ENCODE data around the gene LRBA. TPM values are rescaled to one million over a fixed set of nuclear protein-coding genes. Genes with fewer than 3 reads are reported as not detected.

LRBA gene
- total RNA-seq, 1 experiment from 2014 or later = 77.4 TPM

GRCh38 chr4:150708004-150708403 is 307.1 kb downstream of the LRBA start:
- DNase-seq = no peak
- POLR2A ChIA-PET (ENCODE audit: unreplicated experiment) = no interaction called here
- Histone ChIP-seq H4K20me1 (ENCODE audit: insufficient read depth) (no peaks in the 10 kb centered on the region), H2AFZ (no peak overlapping the region), H3K79me2 (ENCODE audit: low read depth) (no peaks in the 10 kb centered on the region), H3K36me3 (ENCODE audit: low read depth) (no peaks in the 10 kb centered on the region), H3K27ac (no peak overlapping the region), H3K4me1 (replicated peaks; ENCODE audit: insufficient read depth) (no peaks in the 10 kb centered on the region), H3K27me3 (ENCODE audit: insufficient read depth, low read depth) (no peaks in the 10 kb centered on the region), H3F3A (ENCODE audit: insufficient read depth, low read depth) (no peaks in the 10 kb centered on the region), H3K9me3 (ENCODE audit: insufficient read depth, low read depth) (no peaks in the 10 kb centered on the region), H3K4me2 (no peak overlapping the region), H3K9me2 (ENCODE audit: insufficient read depth) (no peaks in the 10 kb centered on the region), H3K4me3 (no peak overlapping the region)
- TF ChIP-seq EZH2 (IDR thresholded peaks at IDR 0.05; ENCODE audit: low read depth) = no peak
- TF ChIP-seq, protein P1, sequence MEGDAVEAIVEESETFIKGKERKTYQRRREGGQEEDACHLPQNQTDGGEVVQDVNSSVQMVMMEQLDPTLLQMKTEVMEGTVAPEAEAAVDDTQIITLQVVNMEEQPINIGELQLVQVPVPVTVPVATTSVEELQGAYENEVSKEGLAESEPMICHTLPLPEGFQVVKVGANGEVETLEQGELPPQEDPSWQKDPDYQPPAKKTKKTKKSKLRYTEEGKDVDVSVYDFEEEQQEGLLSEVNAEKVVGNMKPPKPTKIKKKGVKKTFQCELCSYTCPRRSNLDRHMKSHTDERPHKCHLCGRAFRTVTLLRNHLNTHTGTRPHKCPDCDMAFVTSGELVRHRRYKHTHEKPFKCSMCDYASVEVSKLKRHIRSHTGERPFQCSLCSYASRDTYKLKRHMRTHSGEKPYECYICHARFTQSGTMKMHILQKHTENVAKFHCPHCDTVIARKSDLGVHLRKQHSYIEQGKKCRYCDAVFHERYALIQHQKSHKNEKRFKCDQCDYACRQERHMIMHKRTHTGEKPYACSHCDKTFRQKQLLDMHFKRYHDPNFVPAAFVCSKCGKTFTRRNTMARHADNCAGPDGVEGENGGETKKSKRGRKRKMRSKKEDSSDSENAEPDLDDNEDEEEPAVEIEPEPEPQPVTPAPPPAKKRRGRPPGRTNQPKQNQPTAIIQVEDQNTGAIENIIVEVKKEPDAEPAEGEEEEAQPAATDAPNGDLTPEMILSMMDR (conservative IDR thresholded peaks at IDR 0.05) = no peak
- intact Hi-C loops (cut with micrococcal nuclease; ENCODE audit: unreplicated experiment) = no loop called here
- CTCF ChIA-PET = no interaction called here
- BruUV-seq (replicated peaks) = no TSS peak

DNA sequence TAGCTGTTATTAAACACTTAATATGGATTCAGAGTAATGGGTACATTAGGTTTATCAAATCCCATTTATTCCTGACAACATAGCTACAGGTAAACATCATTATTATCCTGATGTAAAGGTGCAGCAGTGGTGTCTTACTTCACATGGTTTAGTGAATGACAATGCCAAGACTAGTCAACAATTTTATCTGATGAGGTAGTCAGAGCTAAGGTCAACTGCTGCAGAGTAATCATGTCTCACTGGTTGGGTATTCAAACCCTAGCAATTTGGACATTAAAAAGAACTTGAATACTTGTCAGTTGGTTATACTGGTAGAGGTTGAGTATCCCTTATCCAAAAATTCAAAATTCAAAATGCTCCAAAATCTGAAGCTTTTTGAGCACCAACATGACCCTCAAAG is 315.5 kb downstream of the LRBA start:
- H4K20me1 ChIP-seq (ENCODE audit: insufficient read depth) = no peaks in the 10 kb centered on the region
- no peaks in the 10 kb centered on the region for H3K36me3 ChIP-seq (ENCODE audit: low read depth)
- BruUV-seq (replicated peaks) = no TSS peak
- no peak overlapping the region for H3K4me3 ChIP-seq
- H3K4me1 ChIP-seq (replicated peaks; ENCODE audit: insufficient read depth) = no peaks in the 10 kb centered on the region
- no peaks in the 10 kb centered on the region for H3K9me2 ChIP-seq (ENCODE audit: insufficient read depth)
- no peak for DNase-seq
- POLR2A ChIA-PET (ENCODE audit: unreplicated experiment) = interaction anchor here (0.6 kb wide), 1 partner anchor 14 kb away, joined by 5 read pairs; no protein-coding TSS in a partner anchor
- TF ChIP-seq, protein P1 (conservative IDR thresholded peaks at IDR 0.05) = no peak
- TF ChIP-seq EZH2 (IDR thresholded peaks at IDR 0.05; ENCODE audit: low read depth) = no peak
- intact Hi-C loops (cut with micrococcal nuclease; ENCODE audit: unreplicated experiment) = no loop called here
- no peaks in the 10 kb centered on the region; the same call in 1 of the 2 replicates for H3F3A ChIP-seq (ENCODE audit: insufficient read depth, low read depth)
- no peaks in the 10 kb centered on the region for H3K79me2 ChIP-seq (ENCODE audit: low read depth)
- H3K27me3 ChIP-seq (ENCODE audit: insufficient read depth, low read depth) = no peaks in the 10 kb centered on the region
- CTCF ChIA-PET = interaction anchor here (0.6 kb wide), 1 partner anchor 22 kb away, joined by 4 read pairs; no protein-coding TSS in a partner anchor
- H3K9me3 ChIP-seq (ENCODE audit: insufficient read depth, low read depth) = no peaks in the 10 kb centered on the region
- no peak overlapping the region for H3K4me2 ChIP-seq
- no peak overlapping the region for H2AFZ ChIP-seq
- H3K27ac ChIP-seq = no peak overlapping the region

DNA sequence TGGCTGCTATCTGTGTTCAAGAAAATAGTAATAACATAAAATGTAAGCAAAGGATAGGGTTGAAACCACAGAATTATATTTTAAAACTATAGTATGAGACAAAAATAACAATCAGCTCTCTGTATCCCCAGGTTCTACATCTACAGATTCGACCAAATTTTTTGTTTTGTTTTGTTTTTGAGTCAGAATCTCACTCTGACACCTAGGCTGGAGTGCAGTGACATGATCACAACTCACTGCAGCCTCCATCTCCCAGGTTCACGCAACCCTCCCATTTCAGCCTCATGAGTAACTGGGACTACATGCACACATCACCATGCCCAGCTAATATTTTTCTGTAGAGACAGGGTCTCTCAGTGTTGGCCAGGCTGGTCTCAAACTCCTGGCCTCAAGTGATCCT is 319.9 kb downstream of the LRBA start:
- BruUV-seq (replicated peaks) = no TSS peak
- intact Hi-C loops (cut with micrococcal nuclease; ENCODE audit: unreplicated experiment) = no loop called here
- POLR2A ChIA-PET (ENCODE audit: unreplicated experiment) = no interaction called here
- Histone ChIP-seq H3K79me2 (ENCODE audit: low read depth) (no peaks in the 10 kb centered on the region), H3K9me2 (ENCODE audit: insufficient read depth) (no peaks in the 10 kb centered on the region), H3F3A (ENCODE audit: insufficient read depth, low read depth) (no peaks in the 10 kb centered on the region; the same call in 1 of the 2 replicates), H3K4me2 (no peak overlapping the region), H2AFZ (no peak overlapping the region), H3K9me3 (ENCODE audit: insufficient read depth, low read depth) (no peaks in the 10 kb centered on the region), H3K4me1 (replicated peaks; ENCODE audit: insufficient read depth) (no peaks in the 10 kb centered on the region), H3K27ac (no peak overlapping the region), H4K20me1 (ENCODE audit: insufficient read depth) (no peaks in the 10 kb centered on the region), H3K36me3 (ENCODE audit: low read depth) (no peaks in the 10 kb centered on the region), H3K27me3 (ENCODE audit: insufficient read depth, low read depth) (no peaks in the 10 kb centered on the region), H3K4me3 (no peak overlapping the region)
- TF ChIP-seq, protein P1 (conservative IDR thresholded peaks at IDR 0.05) = no peak
- DNase-seq = no peak
- CTCF ChIA-PET = interaction anchor here (0.6 kb wide), 1 partner anchor 172 kb away, joined by 5 read pairs; no protein-coding TSS in a partner anchor

Measured in PC-9 (cell line).